ENCODE results near the gene DAG1. TPM values are rescaled to one million over a fixed set of nuclear protein-coding genes. Genes with fewer than 3 reads are reported as not detected.
A peak's percentile ranks its signal among the peaks of the same experiment; 100 is the strongest.

The DAG1 gene
- total and polyA plus RNA-seq, 2 experiments from 2014 or later, result 29.9 to 152 TPM

GRCh38 chr3:49427586-49427985, 42.5 kb upstream of the DAG1 start:
- H3K36me3 Mint-ChIP-seq (ENCODE audit: low read depth), result no peaks in the 10 kb centered on the region; the same call in 2 of the 3 replicates
- peak overlapping the region; percentile 98; the same call in 2 of the 3 replicates for H3K4me3 Mint-ChIP-seq
- no peak for ATAC-seq
- H3K27me3 Mint-ChIP-seq (ENCODE audit: insufficient read depth, low read depth, poor library complexity), result peaks cover 12% of the 10 kb centered on the region
- H3K4me1 Mint-ChIP-seq, result peaks cover 7% of the 10 kb centered on the region
- H3K4me3 ChIP-seq, result no peak overlapping the region
- DNase-seq (ENCODE audit: low spot score), result no peak
- no peaks in the 10 kb centered on the region for H3K27me3 ChIP-seq (ENCODE audit: insufficient read depth)
- TF ChIP-seq CREB1 (CRISPR knock-in tag; IDR thresholded peaks at IDR 0.05; ENCODE audit: low read depth), result no peak
- no peak for TF ChIP-seq POLR2AphosphoS5 (IDR thresholded peaks at IDR 0.05; ENCODE audit: low read depth)
- TF ChIP-seq ZNF114 (CRISPR knock-in tag; IDR thresholded peaks at IDR 0.05), result no peak
- TF ChIP-seq ZNF462 (CRISPR knock-in tag; IDR thresholded peaks at IDR 0.05), result no peak
- no peak for TF ChIP-seq CTCF (conservative IDR thresholded peaks at IDR 0.05; ENCODE audit: low read depth in 2 of 2)
- no peak for TF ChIP-seq NANOG (IDR thresholded peaks at IDR 0.05; ENCODE audit: borderline replicate concordance)
- no peak for TF ChIP-seq ZNF331 (CRISPR knock-in tag; IDR thresholded peaks at IDR 0.05; ENCODE audit: low read depth)
- no peak for TF ChIP-seq JUNB (IDR thresholded peaks at IDR 0.05; ENCODE audit: unreplicated experiment)
- no peak for TF ChIP-seq EZH2phosphoT487 (IDR thresholded peaks at IDR 0.05; ENCODE audit: unreplicated experiment)
- TF ChIP-seq STAT1 (IDR thresholded peaks at IDR 0.05; ENCODE audit: unreplicated experiment), result no peak
- no peak for TF ChIP-seq EZH2 (IDR thresholded peaks at IDR 0.05; ENCODE audit: low read depth, unreplicated experiment)
- TF ChIP-seq REST (IDR thresholded peaks at IDR 0.05; ENCODE audit: unreplicated experiment), result no peak
- no peak for TF ChIP-seq ETS1 (IDR thresholded peaks at IDR 0.05)
- no peak overlapping the region for H3K27ac ChIP-seq (ENCODE audit: low read depth)
- no peak overlapping the region for H2AFZ ChIP-seq
- no peaks in the 10 kb centered on the region for H3K79me2 ChIP-seq (replicated peaks; ENCODE audit: insufficient read depth)
- H3F3A ChIP-seq (replicated peaks; ENCODE audit: low read depth), result peaks cover 4% of the 10 kb centered on the region
- no peak overlapping the region for H3K4me2 ChIP-seq
- no peaks in the 10 kb centered on the region for H3K36me3 ChIP-seq (ENCODE audit: insufficient read depth)
- H4K20me1 ChIP-seq (replicated peaks; ENCODE audit: insufficient read depth), result no peaks in the 10 kb centered on the region
- no peaks in the 10 kb centered on the region for H3K4me1 ChIP-seq (ENCODE audit: insufficient read depth)
- H3K9me3 Mint-ChIP-seq, result no peaks in the 10 kb centered on the region; the same call in 2 of the 3 replicates
- H3K9me2 ChIP-seq (ENCODE audit: insufficient read depth), result no peaks in the 10 kb centered on the region
- H3K27ac Mint-ChIP-seq, result no peak overlapping the region
